NCI-H128 (cell line): ENCODE measurements around the gene ME3.
"Not testable (repeated sequence)": the region's sequence is repeated elsewhere in the genome, so short reads cannot be mapped to it uniquely, and the experiment has no call there.

Experiments used
- DNase-seq: peaks from one replicate; lab custom pipeline; 2025; ENCODE audit not compliant: unreplicated experiment; lab: John Stamatoyannopoulos, UW

The ME3 gene

GRCh38 chr11:86442420-86442819 is 230.0 kb downstream of the ME3 start:
- DNase-seq = no peak

DNA sequence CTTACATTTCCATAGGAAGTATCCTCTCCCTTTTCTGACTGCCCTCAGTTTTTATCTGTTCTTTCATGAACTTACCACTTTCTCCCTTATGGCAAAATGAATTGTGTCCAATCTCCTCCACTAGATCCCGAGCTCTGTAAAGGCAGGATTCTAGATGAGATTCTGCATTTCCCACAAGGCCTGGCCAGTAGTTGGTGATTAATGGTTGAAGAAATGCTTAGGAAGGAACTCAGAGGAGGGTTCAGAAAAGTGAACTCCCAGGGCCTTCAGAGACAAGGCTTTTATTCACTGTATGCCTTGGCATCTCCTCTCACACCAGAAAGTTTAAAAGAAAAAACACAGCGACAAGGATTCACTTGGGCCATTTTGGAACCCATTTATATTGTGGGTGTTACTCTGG is 231.6 kb downstream of the ME3 start:
- DNase-seq = no peak

- DNase-seq = no peak
Observed at GRCh38 chr11:86440305-86440716, 232.1 kb downstream of the ME3 start.

- DNase-seq = no peak
Observed at GRCh38 chr11:86438685-86439084, 233.7 kb downstream of the ME3 start.

DNA sequence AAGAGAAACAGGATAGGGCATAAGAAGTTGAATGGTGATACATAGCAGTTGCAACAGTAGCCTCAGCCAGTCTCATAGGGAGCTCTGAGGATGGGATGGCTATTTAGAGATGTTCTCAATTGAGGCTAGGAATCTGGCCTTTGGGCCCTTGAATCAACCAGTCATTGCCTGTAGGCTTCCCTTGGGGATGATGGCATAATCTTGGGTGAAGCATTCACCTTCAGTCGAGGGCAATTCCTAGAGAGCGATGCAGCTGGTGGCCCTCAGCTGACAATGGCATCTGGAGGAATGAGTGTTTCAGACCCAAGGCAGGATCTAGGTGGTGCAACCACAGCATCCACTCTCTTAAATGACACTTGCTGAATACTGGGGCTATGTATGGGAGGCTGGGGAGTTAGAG is 236.7 kb downstream of the ME3 start:
- no peak for DNase-seq

DNA sequence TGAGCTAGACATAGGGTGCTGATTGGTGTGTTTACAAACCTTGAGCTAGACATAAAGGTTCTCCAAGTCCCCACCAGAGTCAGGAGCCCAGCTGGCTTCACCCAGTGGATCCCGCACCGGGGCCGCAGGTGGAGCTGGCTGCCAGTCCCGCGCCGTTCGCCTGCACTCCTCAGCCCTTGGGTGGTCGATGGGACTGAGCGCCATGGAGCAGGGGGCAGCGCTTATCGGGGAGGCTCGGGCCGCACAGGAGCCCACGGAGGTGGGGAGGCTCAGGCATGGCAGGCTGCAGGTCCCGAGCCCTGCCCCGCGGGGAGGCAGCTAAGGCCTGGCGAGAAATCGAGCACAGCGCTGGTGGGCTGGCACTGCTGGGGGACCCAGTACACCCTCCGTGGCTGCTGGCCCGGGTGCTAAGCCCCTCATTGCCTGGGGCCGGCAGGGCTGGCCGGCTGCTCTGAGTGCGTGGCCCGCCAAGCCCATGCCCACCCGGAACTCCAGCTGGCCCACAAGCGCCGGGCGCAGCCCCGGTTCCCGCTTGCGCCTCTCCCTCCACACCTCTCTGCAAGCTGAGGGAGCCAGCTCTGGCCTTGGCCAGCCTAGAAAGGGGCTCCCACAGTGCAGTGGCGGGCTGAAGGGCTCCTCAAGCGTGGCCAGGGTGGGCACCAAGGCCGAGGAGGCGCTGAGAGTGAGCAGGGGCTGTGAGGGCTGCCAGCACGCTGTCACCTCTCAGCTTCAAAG is 238.9 kb downstream of the ME3 start:
- not testable (repeated sequence) for DNase-seq

- no peak for DNase-seq
Observed at GRCh38 chr11:86431258-86431657, 241.2 kb downstream of the ME3 start.

DNA sequence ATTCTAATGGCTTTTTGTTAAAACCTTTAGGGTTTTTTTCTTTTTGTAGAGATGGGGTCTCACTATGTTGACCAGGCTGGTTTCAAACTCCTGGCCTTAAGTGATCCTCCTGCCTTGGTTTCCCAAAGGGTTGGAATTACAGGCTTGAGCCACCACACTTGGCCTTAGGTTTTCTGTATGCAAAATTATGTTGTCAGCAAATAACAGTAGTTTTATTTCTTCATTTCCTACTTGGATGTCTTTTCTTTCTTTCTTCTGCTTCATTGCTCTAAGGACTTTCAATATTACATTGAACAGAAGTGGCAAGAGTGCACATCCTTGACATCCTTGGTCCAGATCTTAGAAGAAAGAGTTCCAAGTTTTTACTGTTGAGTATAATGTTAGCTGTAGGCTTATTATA is 245.0 kb downstream of the ME3 start:
- no peak for DNase-seq

- DNase-seq = not testable (repeated sequence)
Observed at GRCh38 chr11:86423488-86423887, 248.9 kb downstream of the ME3 start.

GRCh38 chr11:86422371-86422770 is 250.0 kb downstream of the ME3 start:
- no peak for DNase-seq

DNA sequence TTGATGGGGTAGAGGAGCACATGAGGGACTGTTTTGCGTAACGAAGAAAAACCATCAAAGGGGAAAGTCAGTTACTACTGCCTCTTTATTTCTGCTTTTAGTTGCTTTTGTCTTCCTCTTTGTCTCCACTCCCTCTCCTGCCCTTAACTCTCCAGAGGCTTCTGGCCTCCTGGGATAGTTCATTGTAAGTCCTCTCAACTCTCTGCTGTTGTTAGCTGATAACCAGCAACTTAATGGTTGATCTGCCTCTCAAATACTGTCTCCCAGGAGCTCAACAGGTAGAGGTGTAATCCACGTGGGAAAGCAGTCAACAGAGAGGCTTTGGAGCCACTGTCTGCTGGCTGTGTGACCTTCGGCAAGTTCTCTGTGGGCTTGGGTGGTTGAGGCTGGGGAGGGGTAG is 250.5 kb downstream of the ME3 start:
- DNase-seq = no peak

DNA sequence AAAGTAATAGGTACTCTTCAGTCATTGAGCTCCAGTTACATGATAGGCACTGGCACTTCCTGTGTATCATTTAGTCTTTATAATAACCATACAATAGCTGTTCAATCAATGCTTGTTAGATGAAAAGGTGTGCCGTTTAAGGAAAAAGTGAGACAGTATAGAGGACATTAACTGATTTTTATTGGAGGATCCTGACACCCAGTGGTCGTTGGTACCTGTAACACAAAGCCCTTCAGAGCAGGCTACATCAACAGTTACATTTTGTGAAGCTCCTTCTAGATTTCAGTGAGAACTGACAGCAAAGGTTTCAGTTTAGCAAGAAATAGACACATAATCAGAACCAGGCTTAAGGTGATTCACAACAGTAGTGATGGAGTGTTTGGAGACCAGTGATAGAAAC is 253.5 kb downstream of the ME3 start:
- DNase-seq = no peak

- no peak for DNase-seq
Observed at GRCh38 chr11:86418513-86418912, 253.9 kb downstream of the ME3 start.

- no peak for DNase-seq
Observed at GRCh38 chr11:86418106-86418505, 254.3 kb downstream of the ME3 start.

DNA sequence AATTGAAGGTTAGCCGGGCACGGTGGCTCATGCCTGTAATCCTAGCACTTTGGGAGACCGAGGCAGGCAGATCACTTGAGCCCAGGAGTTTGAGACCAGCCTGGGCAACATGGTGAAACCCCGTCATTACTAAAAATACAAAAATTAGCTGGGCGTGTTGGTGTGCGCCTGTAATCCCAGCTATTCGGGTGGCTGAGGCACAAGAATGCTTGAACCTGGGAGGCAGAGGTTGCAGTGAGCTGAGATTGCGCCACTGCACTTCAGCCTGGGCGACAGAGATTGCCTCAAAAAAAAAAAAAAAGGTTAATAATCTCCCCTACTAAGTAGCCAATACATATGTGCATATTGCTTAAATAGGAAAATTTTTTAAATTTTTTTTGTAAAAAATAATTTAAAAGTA is 255.5 kb downstream of the ME3 start:
- DNase-seq = not testable (repeated sequence)

DNA sequence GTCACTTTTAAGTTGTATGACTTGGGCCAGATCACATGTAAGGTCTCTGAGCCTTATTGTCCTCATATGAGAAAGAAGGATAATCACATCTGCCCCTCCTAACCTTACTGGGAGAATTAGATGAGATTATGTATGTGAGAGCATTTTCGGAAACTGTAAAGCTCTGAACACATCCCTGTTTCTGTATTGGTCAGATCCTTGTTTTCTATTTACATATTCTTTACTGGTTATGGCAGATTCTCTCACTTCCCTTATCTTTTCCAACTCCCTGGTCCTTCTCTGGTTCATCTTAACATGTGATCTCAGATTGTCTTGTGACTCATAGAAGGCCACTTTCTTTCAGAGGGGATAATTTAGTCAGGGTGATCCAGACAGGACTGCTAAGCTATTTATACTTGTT is 255.9 kb downstream of the ME3 start:
- DNase-seq = no peak

GRCh38 chr11:86415026-86415425 is 257.4 kb downstream of the ME3 start:
- no peak for DNase-seq

DNA sequence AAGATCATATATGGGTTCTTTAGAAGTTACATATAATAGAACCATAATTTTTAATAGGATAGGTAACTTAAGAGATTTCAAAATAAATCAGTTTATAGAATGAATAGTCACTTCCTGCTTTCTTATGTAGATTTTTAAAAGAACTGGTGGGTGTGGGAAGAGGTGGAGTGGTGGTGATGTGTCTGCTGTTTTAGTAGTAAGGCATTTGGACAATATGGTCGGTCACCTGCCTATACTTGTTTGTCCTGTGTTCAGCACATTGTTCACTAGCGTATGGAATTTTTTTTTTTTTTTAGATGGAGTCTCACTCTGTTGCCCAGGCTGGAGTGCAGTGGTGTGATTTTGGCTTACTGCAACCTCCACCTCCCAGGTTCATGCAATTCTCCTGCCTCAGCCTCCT is 258.4 kb downstream of the ME3 start:
- no peak for DNase-seq

DNA sequence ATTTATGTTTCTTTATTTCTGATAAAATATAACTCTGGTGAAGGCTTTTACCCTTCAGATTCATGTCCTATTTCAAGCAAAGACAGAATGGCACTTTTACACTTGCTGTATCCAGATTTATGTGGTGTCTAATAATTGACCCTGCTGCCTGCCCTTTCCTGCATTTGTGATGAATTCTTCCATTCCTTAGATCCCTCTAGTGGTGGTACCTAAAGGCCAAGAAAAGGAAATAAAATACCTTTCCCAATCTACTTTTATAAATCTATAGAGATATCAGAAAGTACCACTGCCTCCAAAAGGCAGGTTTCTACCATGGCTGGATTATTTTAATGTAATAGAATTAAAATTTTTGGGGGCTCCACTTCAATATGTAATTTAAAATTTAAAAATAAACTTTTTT is 263.6 kb downstream of the ME3 start:
- no peak for DNase-seq

DNA sequence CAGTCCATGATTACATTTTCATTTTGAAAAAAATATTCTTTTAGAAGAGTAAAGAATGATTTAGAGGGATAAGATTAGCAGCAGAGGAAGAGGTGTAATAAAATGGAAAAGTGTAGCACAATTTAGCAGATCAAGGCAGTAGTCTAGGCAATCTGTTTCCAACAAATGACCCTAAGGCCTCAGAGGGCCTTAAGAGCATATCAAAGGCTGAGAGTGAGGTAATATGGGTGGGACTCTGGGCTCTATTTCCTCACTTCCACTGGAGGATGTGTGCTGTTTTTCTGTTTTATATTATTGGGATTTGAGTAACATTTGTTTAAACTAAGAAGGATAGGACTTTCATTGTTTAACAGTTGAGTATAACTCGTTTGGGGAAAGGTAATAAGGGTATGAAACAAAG is 269.0 kb downstream of the ME3 start:
- DNase-seq = no peak

- DNase-seq = no peak
Observed at GRCh38 chr11:86398106-86398505, 274.3 kb downstream of the ME3 start.

DNA sequence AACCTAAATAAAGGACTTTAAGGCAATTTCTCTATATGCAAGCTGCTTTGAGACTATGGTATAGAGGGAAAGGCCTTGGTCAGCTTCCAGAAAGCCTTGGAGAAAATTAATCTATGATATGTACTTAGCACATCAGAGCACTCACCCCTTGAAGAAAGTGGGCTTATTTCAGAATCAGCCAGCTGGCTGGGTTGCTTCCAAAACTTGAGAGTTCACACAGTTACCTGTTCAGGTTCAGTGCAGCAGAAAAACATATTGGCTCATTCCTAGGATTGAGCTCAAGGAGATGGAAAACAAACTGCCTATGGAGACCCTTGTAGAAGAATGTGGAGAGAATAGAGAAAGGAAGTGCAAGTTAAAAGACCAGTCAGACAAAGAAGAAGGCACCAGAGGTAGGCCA is 275.1 kb downstream of the ME3 start:
- DNase-seq = no peak

- DNase-seq = no peak
Observed at GRCh38 chr11:86396396-86396795, 276.0 kb downstream of the ME3 start.
